ENCODE data around the gene VWCE. TPM values are rescaled to one million over a fixed set of nuclear protein-coding genes. Genes with fewer than 3 reads are reported as not detected.

VWCE gene
- polyA plus RNA-seq, 1 donor (not counting 4 experiments of a cell fraction or from before 2014, with no cell fraction given): 0.30 TPM

GRCh38 chr11:61264371-61264770 is 30.7 kb downstream of the VWCE start:
- Histone ChIP-seq H3K9ac (ENCODE audit: control insufficient read depth, extremely low read depth, insufficient read depth, low read length) (no peak overlapping the region), H2AFZ (ENCODE audit: control insufficient read depth, low read length) (no peak overlapping the region), H3K9me1 (ENCODE audit: control insufficient read depth, extremely low read depth, insufficient read depth, low read length) (no peaks in the 10 kb centered on the region), H3K27ac (ENCODE audit: control insufficient read depth, insufficient read depth, low read length) (no peak overlapping the region), H3K36me3 (ENCODE audit: control insufficient read depth in 2 of 2, extremely low read depth in 1 of 2, insufficient read depth in 2 of 2, low read length in 2 of 2) (no peaks in the 10 kb centered on the region), H3K4me2 (ENCODE audit: control insufficient read depth, extremely low read depth, insufficient read depth, low read depth, low read length) (no peak overlapping the region), H4K20me1 (ENCODE audit: control insufficient read depth, extremely low read depth, insufficient read depth, low read length) (no peaks in the 10 kb centered on the region), H3K27me3 (ENCODE audit: control insufficient read depth, extremely low read depth, insufficient read depth, low read length) (no peaks in the 10 kb centered on the region), H3K79me2 (ENCODE audit: control insufficient read depth, insufficient read depth, low read length) (no peaks in the 10 kb centered on the region), H3K9me3 (ENCODE audit: control insufficient read depth, low read depth, low read length) (no peaks in the 10 kb centered on the region), H3K4me3 (ENCODE audit: control insufficient read depth in 2 of 3, extremely low read depth in 1 of 3, insufficient read depth in 2 of 3, low read depth in 1 of 3, low read length in 3 of 3) (no peak overlapping the region), H3K4me1 (ENCODE audit: control insufficient read depth, extremely low read depth, insufficient read depth, low read length) (peaks cover 8% of the 10 kb centered on the region)
- FAIRE-seq (no peak), DNase-seq (ENCODE audit: low read depth, low spot score) (no peak)
- TF ChIP-seq CTCF (optimal IDR thresholded peaks at IDR 0.05 in 1 of 3, IDR thresholded peaks at IDR 0.05 in 1 of 3, conservative IDR thresholded peaks at IDR 0.05 in 1 of 3; ENCODE audit: extremely low read depth in 1 of 3, insufficient read depth in 2 of 3, low read length in 3 of 3) (no peak), EZH2 (IDR thresholded peaks at IDR 0.05; ENCODE audit: low read length) (no peak)
- dilution Hi-C loops (cut with MboI; ENCODE audit: extremely low pct_ligation_motif_present, low sequenced_read_pairs): no loop called here

DNA sequence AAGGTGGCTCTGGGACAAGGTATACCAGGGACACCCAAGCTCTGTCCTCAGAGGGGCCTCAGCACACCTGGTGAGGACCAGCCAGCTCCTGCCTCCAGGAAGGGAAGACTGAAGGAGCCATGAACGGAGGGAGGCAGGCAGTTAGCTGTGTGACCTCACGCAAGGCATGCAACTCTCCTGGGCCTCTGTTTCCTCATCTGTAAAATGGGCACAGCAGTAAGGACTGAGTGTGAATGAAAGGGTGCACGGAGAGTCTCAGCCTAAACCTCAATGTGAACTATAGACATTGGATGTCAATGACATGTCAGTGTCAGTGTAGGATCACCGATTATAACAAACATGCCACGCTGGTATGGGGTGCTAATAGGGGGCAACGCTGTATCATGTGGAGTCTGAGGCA is 35.8 kb downstream of the VWCE start:
- H3K4me1 ChIP-seq (ENCODE audit: control insufficient read depth, extremely low read depth, insufficient read depth, low read length): peaks cover 5% of the 10 kb centered on the region
- no peak overlapping the region for H3K4me2 ChIP-seq (ENCODE audit: control insufficient read depth, extremely low read depth, insufficient read depth, low read depth, low read length)
- DNase-seq (ENCODE audit: low read depth, low spot score) (no peak), FAIRE-seq (no peak)
- no peak for TF ChIP-seq EZH2 (IDR thresholded peaks at IDR 0.05; ENCODE audit: low read length)
- no peak for TF ChIP-seq CTCF (optimal IDR thresholded peaks at IDR 0.05 in 1 of 3, IDR thresholded peaks at IDR 0.05 in 1 of 3, conservative IDR thresholded peaks at IDR 0.05 in 1 of 3; ENCODE audit: extremely low read depth in 1 of 3, insufficient read depth in 2 of 3, low read length in 3 of 3)
- H3K79me2 ChIP-seq (ENCODE audit: control insufficient read depth, insufficient read depth, low read length): no peaks in the 10 kb centered on the region
- H3K9me1 ChIP-seq (ENCODE audit: control insufficient read depth, extremely low read depth, insufficient read depth, low read length): no peaks in the 10 kb centered on the region
- no peaks in the 10 kb centered on the region for H3K27me3 ChIP-seq (ENCODE audit: control insufficient read depth, extremely low read depth, insufficient read depth, low read length)
- dilution Hi-C loops (cut with MboI; ENCODE audit: extremely low pct_ligation_motif_present, low sequenced_read_pairs): no loop called here
- H3K36me3 ChIP-seq (ENCODE audit: control insufficient read depth in 2 of 2, extremely low read depth in 1 of 2, insufficient read depth in 2 of 2, low read length in 2 of 2): no peaks in the 10 kb centered on the region
- H3K4me3 ChIP-seq (ENCODE audit: control insufficient read depth in 2 of 3, extremely low read depth in 1 of 3, insufficient read depth in 2 of 3, low read depth in 1 of 3, low read length in 3 of 3): no peak overlapping the region
- no peak overlapping the region for H3K9ac ChIP-seq (ENCODE audit: control insufficient read depth, extremely low read depth, insufficient read depth, low read length)
- H3K9me3 ChIP-seq (ENCODE audit: control insufficient read depth, low read depth, low read length): no peaks in the 10 kb centered on the region
- H3K27ac ChIP-seq (ENCODE audit: control insufficient read depth, insufficient read depth, low read length): no peak overlapping the region
- no peak overlapping the region for H2AFZ ChIP-seq (ENCODE audit: control insufficient read depth, low read length)
- H4K20me1 ChIP-seq (ENCODE audit: control insufficient read depth, extremely low read depth, insufficient read depth, low read length): no peaks in the 10 kb centered on the region

All from keratinocyte (primary cell).